ENCODE results near the gene BTBD17.

- TF ChIP-seq POLR2AphosphoS5 (IDR thresholded peaks at IDR 0.05) (no peak), POLR2A (IDR thresholded peaks at IDR 0.05) (no peak)
Measured at GRCh38 chr17:74345433-74346241, 16.0 kb downstream of the BTBD17 start.
